Breast epithelium (tissue), 4 donors: Measurements from ENCODE around the gene EFNA5. TPM values are rescaled to one million over a fixed set of nuclear protein-coding genes. Genes with fewer than 3 reads are reported as not detected.

Experiments used
- DNase-seq, 2 donors: peaks; one replicate each; pipeline ENCODE4 v3.0.0-alpha.2; 2019; ENCODE audit warnings: low spot score in 2 of 2
- H3K27ac ChIP-seq, 2 donors: fragments of 200-600 bp; sonication (generic) in 1 of 2; one replicate each; pipeline ENCODE4 v1.5.1; 2016 to 2019; ENCODE audit warnings: mild to moderate bottlenecking in 1 of 2
- H3K27me3 ChIP-seq, 2 donors: fragments of 200-600 bp; sonication (generic) in 1 of 2; one replicate each; pipeline versions ENCODE4 v1.5.1 to v1.6.0; 2017 to 2019; ENCODE audit warnings: control low read depth in 1 of 2, mild to moderate bottlenecking in 1 of 2
- H3K36me3 ChIP-seq: fragments of 200-600 bp; one replicate; pipeline ENCODE4 v1.5.1; 2019
- H3K4me1 ChIP-seq, 2 donors: fragments of 200-600 bp; sonication (generic); one replicate each; pipeline ENCODE4 v1.5.1; 2016 to 2019; ENCODE audit warnings: control low read depth in 1 of 2
- H3K4me3 ChIP-seq, 3 donors: fragments of 200-600 bp; sonication (generic); 1 replicate in 2 of 3; 2 replicates in 1 of 3; pipeline ENCODE4 v1.5.1; 2016 to 2019; ENCODE audit warnings: mild to moderate bottlenecking in 3 of 3, moderate library complexity in 2 of 3
- H3K9me3 ChIP-seq, 2 donors: fragments of 200-600 bp; sonication (generic) in 1 of 2; one replicate each; pipeline ENCODE4 v1.5.1; 2016 to 2019; ENCODE audit warnings: control low read depth in 1 of 2
- CTCF ChIP-seq, 3 donors: fragments of 450-650 bp; IDR thresholded peaks; one replicate each; pipeline ENCODE4 v1.5.1; 2016 to 2017; ENCODE audit warnings: antibody characterized with exemption in 3 of 3, mild to moderate bottlenecking in 3 of 3, moderate library complexity in 3 of 3
- POLR2A ChIP-seq: fragments of 450-650 bp; IDR thresholded peaks from one replicate; pipeline ENCODE4 v1.6.1; 2016; ENCODE audit warnings: antibody characterized with exemption, mild to moderate bottlenecking, moderate library complexity
- POLR2AphosphoS5 ChIP-seq, 3 donors: sonication (generic); formaldehyde crosslinking; IDR thresholded peaks; one replicate each; pipeline ENCODE4 v1.6.1; 2017; ENCODE audit warnings: antibody characterized with exemption in 3 of 3
- intact Hi-C: fragments of 100-400 bp; cut with DNase I; formaldehyde crosslinking; loops from one replicate; pipeline ENCODE4 v1.15.1; 2023; ENCODE audit warnings: low total_unique reads
- total RNA-seq, 3 donors: library from RNA; depleted of rRNA; stranded (reverse); fragments of >200 nt; gene quantifications; one replicate each; pipeline ENCODE4 v1.1.0, GENCODE V29; 2016

The EFNA5 gene
- total RNA-seq, 3 donors from 2014 or later, result 12.1 to 34.2 (median 12.3) TPM

DNA sequence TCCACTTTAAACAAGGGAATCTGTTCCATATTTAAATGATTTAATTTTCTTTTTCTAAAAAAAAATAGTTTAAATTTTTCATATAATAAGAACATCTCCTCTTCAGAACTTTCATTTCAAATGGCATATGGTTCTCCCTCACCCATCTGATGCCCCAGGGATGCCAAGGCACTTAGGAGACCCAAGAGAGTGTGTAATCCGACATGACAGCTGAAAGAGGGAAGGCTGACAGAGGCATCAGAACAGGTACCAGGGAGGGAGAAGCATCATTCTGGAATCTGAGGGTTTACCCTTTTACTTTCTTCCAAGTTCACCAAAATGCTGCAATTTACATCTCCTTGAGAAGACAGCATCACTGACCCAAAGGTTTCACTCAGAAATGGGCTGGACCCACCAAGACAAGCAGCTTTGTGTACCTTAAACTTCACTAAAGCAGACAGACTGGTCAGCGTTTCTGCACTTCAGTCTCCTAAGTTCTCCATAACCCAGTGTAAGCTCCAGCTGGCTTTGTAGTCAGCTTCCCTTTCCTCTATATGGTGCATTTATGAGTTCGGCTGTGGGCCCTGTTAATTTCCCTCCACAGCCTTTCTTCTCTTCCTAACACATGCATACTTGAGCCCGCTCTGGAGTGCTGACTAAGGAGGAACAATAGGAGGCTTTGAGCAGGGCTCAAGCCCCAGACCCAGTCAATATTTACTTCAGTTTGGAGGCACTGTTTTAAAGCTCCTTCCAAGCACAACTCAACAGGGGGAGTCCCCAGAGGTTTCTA is 17.7 kb downstream of the EFNA5 start:
- H3K4me1 ChIP-seq, result no peaks in the 10 kb centered on the region
- H3K27me3 ChIP-seq, result no peaks in the 10 kb centered on the region
- H3K9me3 ChIP-seq, result no peaks in the 10 kb centered on the region
- H3K36me3 ChIP-seq, result no peaks in the 10 kb centered on the region
- TF ChIP-seq POLR2A, result no peak
- TF ChIP-seq CTCF (IDR thresholded peaks at IDR 0.05), result no peak
- TF ChIP-seq POLR2AphosphoS5 (IDR thresholded peaks at IDR 0.05), result no peak
- no peak overlapping the region for H3K27ac ChIP-seq
- no peak for DNase-seq
- no peak overlapping the region for H3K4me3 ChIP-seq
- intact Hi-C loops, result no loop called here

GRCh38 chr5:107652408-107652807 is 18.3 kb downstream of the EFNA5 start:
- no peak for DNase-seq
- Histone ChIP-seq H3K9me3 (no peaks in the 10 kb centered on the region), H3K4me1 (no peaks in the 10 kb centered on the region), H3K27ac (no peak overlapping the region), H3K4me3 (no peak overlapping the region), H3K27me3 (no peaks in the 10 kb centered on the region), H3K36me3 (no peaks in the 10 kb centered on the region)
- TF ChIP-seq CTCF (IDR thresholded peaks at IDR 0.05) (no peak), POLR2AphosphoS5 (IDR thresholded peaks at IDR 0.05) (no peak), POLR2A (no peak)
- intact Hi-C loops, result no loop called here

DNA sequence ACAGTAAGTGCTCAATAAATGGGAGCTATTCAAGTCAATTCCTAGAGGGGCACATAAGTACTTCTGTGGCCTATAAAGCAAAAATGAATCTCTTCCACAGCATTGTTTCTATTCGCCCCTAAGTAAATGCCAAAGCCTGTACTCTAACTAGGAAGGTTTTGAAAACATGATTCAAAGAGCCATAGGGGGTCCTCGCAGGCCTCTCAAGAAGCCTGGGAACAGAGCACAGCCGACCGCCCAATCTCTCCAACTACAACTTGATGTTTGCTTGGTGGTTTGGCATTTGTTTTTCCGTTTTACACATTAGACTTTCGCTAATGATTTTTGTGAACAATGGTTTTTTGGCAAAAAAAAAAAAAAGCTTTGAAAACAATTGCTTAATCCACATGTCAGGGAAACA is 19.4 kb downstream of the EFNA5 start:
- intact Hi-C loops, result no loop called here
- H3K9me3 ChIP-seq, result no peaks in the 10 kb centered on the region
- no peak for DNase-seq
- no peaks in the 10 kb centered on the region for H3K27me3 ChIP-seq
- no peak overlapping the region for H3K4me3 ChIP-seq
- H3K36me3 ChIP-seq, result no peaks in the 10 kb centered on the region
- H3K4me1 ChIP-seq, result peaks cover 0 to 4% of the 10 kb centered on the region in 2 donors
- no peak overlapping the region for H3K27ac ChIP-seq
- TF ChIP-seq CTCF (IDR thresholded peaks at IDR 0.05) (no peak), POLR2A (no peak), POLR2AphosphoS5 (IDR thresholded peaks at IDR 0.05) (no peak)

GRCh38 chr5:107646418-107646817 is 24.3 kb downstream of the EFNA5 start:
- Histone ChIP-seq H3K27ac (no peak overlapping the region), H3K27me3 (no peaks in the 10 kb centered on the region), H3K4me3 (no peak overlapping the region), H3K9me3 (no peaks in the 10 kb centered on the region), H3K36me3 (no peaks in the 10 kb centered on the region), H3K4me1 (peaks cover 0 to 4% of the 10 kb centered on the region in 2 donors)
- no peak for DNase-seq
- intact Hi-C loops, result no loop called here
- no peak for TF ChIP-seq POLR2A
- TF ChIP-seq CTCF (IDR thresholded peaks at IDR 0.05), result no peak
- TF ChIP-seq POLR2AphosphoS5 (IDR thresholded peaks at IDR 0.05), result no peak

DNA sequence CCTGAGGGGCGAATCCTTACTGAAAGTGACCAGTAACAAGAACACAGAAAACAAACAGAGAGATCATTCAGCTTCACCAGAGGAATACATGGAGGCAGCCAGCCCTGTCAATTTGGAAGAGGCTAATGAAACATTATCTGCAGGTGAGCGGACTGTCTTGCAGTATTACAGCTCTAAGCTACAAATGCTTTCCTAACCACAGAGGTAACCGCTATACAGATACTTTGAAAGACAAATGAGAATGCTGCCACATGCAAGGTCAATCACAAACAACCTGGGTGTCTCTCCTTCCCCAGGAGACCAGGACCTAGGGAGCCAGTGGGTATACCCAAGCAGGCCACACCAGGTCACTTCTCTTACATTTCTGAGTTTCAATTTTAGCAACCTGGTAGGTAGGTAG is 30.2 kb downstream of the EFNA5 start:
- no peaks in the 10 kb centered on the region for H3K36me3 ChIP-seq
- TF ChIP-seq POLR2A (no peak), POLR2AphosphoS5 (IDR thresholded peaks at IDR 0.05) (no peak), CTCF (IDR thresholded peaks at IDR 0.05) (no peak)
- H3K27me3 ChIP-seq, result no peaks in the 10 kb centered on the region
- no peak overlapping the region for H3K4me3 ChIP-seq
- H3K27ac ChIP-seq, result no peak overlapping the region
- H3K9me3 ChIP-seq, result no peaks in the 10 kb centered on the region
- no peaks in the 10 kb centered on the region for H3K4me1 ChIP-seq
- no peak for DNase-seq
- intact Hi-C loops, result no loop called here
